HG02623 (cell line): ENCODE data around the gene CSF2RB.

Experiments
- ATAC-seq: cut with Tn5 transposase; IDR thresholded peaks from one replicate; pipeline ENCODE4 v1.9.1; 2021; ENCODE audit warnings: moderate library complexity; ENCODE audit not compliant: unreplicated experiment

The CSF2RB gene

DNA sequence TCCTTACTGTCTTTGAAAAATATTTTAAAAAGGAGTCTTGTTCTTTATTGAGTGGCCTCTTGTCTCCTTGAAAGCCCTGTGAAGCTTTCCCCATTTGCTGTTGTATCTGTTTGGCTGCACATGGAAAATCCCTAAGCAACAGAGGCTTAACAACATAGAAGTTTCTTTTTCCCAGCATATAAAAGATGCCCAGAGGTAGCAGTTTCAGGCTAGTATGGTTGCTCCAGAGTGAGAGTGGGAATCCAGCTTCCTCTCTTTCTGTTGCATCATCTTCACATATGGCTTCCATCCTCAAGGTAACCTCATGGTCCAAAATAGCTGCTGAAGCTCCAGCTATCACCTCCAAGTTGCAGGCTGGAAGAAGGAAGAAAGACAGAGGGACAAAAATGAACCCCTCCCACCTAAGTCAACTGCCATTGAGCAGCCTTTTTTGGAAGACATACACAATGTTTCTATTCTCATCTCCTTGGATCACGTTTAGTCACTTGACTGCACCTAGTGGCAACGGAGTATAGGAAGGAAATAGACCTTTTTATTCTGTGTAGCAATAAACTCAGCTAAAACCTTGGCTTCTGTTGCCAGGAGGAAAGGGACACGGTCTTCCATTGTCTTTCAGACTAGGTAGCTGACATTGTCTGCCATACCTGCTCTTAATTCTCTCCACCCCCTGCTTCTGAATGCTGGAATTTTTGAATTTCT, 5.3 kb downstream of the CSF2RB start:
- ATAC-seq, result no peak

DNA sequence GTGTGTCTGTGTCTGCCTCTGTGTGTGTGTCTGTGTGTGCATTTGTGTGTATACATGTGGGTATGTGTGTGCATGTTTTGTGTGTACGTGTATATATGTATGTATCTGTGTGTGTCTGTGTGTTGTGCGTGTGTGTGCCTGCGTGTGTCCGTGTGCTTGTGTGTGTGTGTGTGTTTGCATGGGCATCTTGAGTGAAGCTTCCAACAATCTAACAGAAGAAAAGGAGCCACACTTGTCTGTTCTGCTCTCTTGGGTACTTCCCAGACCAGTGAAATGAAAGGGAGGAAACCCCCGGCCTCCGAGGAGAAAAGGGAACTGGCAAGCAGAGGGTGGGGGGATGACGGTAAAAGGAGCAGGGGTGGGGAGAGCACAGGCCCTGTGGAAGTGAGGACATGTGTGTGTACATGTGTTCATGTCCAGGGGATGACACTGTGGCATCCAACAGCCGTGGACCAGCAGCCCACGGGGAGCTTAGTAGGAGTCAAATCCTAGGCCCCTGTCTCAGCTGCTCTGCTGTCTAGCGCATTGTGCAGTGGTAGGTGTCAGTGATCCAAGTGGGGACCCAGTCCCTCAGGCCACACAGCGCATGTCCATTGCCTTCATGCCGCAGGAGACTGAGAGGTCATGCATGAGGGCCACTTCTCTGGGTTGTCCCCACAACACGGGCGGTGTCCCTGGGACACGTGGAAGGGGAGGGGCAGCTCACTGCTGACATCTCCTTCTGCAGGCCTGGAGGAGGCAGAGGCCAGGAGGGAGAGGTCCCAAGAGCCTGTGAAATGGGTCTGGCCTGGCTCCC, 8.1 kb downstream of the CSF2RB start:
- ATAC-seq, result no peak

DNA sequence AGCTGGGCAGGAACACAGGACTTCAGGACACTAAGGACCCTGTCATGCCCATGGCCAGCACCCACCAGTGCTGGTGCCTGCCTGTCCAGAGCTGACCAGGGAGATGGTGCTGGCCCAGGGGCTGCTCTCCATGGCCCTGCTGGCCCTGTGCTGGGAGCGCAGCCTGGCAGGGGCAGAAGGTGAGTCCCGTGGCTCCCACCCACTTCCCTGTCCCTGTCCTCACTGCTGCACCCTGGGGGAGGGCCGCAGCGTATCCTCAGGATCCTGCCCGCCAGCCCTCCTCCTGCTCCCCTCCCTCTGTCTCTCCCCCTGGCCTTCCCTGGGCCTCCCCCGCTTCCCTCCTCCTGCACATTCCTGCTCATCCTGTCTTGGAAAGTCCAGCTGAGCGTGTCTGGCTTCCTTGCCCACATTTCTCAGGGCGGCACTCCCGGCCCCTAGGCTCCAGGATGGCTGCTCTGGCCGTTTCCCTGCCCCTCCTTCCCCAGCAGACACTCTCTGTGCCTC, 8.7 kb downstream of the CSF2RB start:
- ATAC-seq, result no peak

DNA sequence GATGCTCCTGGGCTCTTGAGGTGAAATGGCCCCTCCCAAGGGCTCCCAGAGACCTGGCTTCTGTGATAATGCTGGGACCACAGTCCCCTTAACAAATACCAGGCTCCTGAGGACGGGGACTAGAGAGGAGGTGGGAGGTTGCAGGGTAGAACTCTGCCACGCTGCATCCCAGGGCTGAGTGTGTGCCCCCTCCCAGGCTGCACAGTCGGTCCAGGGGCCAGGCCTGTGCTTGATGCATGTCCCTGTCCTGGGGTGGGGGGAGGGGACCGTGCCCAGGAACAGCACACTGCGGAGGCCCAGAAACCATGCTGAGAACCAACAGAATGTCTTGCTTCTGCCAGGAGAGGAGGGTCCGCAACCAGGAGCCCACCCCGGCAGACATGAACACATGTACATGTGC, 9.3 kb downstream of the CSF2RB start:
- ATAC-seq, result no peak

DNA sequence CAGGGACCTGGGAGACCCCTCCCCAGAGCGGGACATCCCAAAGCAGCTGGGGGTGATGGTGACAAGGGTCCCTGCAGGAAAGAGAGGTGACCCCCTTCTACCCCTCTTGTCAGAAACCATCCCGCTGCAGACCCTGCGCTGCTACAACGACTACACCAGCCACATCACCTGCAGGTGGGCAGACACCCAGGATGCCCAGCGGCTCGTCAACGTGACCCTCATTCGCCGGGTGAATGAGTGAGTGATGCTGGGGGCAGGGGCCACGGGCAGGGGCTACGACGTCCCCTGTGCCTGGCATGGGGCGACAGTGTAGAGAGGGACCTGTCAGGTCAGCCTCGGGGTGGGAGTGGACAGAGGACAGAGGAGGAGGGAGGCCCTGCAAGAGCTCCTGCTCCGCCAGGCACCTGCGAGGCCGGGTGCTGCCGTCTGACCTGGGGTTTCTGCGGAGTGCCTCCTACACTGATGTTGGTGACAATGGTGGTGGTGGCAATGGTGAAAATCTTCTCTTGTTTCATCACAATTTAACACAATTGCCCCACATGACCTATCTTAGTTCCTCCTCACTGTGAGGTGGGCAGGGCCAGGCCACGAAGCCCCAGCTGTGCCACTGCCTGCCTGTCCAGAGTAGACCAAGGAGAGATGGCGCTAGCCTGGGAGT, 9.8 kb downstream of the CSF2RB start:
- ATAC-seq, result no peak

DNA sequence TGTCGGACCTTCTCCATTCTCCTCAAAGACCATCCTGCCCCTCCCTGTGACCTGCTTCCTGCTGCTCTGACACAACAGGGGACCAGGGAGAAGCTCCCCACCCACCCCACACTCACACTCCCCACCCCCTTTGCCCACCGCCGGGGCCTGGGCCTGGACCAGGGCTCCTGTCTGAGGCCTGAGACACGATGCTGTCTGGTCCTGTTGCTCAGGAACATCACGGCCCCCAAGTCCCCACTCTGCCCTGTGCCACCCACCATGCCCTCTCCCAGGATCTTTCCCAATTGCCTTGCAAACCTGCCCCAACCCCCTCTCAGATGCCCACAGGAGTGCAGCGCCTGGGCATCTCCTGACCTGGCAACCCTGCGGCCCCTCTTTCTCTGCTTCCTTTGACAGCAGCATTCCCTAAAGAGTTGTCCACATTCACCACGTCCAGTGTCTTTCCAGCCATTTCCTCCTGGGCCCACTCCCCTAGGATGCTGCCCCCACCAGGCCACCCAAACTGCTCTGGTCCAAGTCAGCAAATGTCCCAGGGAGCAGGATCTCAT, 10.8 kb downstream of the CSF2RB start:
- ATAC-seq, result no peak

DNA sequence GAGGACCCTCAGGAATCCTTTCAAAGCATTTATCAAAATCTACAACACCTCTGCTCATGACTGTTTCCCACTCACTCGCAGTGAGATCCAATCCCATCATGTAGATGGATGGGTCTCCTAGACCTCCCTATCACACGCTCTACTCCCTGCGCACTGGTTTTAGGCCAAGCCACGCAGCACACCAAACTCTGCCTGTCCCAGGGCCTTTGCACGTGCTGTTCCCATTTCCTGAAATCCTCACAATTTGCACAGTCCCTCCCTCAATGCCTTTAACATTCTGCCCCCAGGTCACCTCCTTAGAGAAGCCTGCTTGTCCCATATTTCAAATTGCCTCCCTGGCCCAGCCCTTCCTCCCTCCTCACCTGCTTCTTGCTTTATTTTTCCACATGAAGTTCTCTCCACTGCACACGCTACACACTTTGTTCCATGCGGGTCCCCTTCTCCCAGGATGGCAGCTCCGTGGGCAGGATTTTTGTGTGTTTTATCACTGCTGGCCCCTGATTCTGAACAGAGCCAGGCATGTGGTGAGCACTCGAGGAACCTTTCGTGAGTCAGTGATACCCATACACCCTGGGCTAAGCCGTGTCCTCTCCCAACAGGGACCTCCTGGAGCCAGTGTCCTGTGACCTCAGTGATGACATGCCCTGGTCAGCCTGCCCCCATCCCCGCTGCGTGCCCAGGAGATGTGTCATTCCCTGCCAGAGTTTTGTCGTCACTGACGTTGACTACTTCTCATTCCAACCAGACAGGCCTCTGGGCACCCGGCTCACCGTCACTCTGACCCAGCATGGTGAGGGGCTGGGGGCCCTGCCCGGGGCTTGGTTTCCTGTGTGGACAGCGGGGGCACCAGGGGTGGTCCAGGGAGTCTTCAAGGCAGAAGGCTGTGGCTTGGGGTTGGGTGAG, 12.2 kb downstream of the CSF2RB start:
- no peak for ATAC-seq

DNA sequence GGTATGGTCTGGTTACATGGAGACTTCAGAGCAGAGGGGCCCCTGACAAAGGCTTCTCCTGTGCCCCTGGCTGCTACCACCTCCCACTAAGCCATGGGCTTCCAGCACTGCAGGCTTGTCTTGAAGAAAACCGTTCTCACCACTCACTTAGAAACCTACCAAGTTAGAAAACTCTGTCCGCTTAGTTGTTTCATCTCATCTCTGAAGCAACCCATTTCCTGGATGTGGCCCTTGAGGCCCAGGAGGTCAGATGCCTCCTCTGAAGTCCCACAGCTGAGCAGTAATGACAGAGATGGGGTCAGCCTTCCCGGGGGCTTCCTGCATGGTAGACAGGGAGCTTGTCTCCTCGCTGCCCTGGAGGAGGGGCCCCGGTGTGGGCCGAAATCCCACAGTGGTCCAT, 12.9 kb downstream of the CSF2RB start:
- ATAC-seq, result no peak

DNA sequence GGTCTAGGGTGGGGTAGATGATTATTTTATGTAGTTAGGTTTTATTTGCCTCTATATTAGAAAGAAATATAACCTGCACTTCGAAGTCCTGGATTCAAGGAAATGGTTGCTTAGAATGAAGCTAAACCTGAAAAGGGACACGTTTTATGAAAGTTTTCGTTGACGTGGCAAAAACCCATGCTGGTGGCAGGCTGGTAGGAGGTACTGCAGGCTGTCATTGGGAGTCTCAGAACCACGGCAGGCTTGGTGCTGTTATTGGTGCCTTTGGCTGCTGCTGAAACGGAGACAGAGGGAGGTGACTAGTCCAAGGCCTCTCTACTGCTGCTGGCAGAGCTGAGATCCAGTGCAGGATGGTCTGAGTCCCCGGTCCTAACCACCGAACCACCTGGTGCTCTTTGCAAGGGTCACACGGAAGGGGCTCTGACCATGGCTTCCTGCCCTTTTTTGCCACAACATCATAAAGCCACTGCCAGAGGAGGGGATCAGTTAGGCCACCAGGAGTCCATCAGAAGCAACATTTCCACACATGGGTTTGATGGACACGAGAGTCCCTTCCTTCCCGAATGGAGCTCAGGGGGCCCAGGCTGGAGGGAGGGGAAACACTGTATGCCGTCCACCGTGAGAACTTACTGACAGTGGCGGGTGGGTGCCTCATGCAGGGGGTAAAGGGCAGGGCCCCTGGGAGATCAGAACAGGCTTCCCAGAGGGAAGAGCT, 13.4 kb downstream of the CSF2RB start:
- no peak for ATAC-seq

DNA sequence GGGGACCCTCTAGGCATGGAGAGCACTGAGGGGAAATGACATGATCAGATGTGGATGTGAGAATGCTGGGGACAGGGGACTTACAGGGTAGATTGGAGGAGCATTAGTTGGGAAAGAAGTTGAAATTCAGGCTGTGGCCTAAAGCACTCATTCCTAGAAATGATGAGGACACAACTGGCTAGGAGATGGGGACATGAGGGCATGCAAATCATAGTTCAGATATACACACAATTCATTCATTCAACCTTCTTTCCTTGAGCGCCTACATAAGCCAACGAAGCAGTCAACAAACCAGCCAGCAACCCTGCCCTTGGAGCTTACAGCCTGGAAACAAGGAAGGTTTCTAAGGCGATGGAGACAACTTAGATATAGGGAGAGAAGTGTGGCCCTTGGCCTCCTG, 14.2 kb downstream of the CSF2RB start:
- ATAC-seq, result no peak

DNA sequence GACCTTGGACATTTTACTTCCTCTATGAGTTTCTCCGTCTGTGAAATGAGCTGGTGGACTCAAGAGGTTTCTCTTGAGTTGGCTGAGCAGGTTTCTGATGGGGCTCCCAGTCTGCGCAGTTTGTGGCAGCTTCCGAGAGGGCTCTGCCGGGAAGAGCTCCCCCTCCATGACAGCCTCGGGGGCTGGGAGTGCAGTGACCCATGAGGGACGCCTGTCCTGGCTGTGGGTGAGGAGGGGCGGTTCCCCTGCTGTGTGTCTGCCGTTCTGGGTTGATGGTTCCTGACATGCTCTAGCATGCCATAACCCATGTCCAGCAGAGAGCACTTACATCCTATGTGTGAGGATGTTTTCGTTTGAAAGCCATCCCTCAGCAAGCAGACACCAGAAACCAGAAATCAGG, 14.8 kb downstream of the CSF2RB start:
- ATAC-seq, result no peak

DNA sequence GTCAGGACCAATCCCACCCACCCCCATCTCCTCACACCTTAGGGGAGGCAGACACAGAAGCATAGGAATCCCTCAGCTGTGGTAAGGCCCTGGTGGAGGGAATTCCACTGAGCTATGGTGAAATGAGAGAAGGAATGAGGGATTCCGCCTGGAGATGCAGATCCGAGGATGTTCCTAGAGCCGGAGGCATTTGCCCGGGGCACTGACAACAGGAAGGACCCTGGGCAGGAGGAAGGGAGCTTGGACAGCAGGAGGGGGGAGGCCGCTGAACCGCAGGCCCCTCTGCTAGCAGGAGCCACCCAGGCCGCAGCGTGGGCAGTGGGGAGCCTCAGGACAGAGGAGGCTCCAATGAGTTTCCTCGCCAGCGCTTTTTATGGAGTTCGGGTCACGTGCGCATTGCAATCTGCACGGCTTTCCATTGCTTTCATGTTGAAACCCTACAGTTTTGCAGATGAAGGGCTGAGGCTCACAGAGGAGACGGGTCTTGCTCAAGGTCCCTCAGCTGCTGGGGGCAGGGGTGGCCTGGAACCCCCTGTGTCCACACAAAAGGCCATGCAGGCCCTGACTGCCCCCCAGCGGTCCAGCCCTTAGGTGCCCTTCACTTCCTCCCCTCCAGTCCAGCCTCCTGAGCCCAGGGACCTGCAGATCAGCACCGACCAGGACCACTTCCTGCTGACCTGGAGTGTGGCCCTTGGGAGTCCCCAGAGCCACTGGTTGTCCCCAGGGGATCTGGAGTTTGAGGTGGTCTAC, 15.5 kb downstream of the CSF2RB start:
- no peak for ATAC-seq

DNA sequence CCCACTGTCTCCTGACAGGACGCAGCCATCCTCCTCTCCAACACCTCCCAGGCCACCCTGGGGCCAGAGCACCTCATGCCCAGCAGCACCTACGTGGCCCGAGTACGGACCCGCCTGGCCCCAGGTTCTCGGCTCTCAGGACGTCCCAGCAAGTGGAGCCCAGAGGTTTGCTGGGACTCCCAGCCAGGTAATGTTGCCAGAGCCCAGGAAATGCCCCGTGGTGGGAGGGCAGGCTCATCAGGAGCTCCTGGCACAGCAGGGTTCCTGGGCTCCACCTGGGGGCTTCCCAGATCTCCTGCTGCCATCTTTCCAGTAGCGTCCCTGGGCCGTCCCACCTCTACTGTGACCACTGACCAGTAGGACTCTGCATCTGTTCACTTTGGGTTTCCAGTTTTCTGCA, 16.2 kb downstream of the CSF2RB start:
- no peak for ATAC-seq

DNA sequence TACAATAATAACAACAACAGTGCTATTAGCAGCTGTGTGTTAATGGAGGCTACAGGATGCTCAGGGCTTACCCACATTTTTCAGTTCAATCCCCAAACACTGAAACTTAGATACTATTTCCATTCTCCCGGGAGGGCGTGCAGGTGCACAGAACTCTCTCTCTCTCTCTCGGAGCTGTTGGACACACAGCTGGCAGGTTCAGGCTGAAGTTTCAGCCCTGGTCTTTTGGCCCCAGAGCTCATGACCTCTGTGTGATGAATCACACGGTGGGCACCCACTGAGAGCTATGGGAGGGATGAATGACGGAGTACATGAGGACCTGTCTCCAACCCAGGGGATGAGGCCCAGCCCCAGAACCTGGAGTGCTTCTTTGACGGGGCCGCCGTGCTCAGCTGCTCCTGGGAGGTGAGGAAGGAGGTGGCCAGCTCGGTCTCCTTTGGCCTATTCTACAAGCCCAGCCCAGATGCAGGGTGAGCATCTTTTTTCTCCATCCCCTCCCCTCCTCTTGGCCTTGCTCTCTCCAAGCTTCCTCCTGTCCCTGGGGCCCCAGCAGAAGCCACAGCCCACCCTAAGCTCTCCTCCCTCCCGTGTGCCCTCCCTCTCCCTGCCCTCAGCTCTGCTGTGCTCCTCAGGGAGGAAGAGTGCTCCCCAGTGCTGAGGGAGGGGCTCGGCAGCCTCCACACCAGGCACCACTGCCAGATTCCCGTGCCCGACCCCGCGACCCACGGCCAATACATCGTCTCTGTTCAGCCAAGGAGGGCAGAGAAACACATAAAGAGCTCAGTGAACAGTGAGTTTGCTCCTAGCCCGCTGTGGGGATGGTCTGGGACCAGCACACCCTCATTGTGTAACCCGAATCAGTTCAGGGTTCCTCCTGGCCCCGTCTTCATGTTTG, 16.9 kb downstream of the CSF2RB start:
- ATAC-seq, result no peak

DNA sequence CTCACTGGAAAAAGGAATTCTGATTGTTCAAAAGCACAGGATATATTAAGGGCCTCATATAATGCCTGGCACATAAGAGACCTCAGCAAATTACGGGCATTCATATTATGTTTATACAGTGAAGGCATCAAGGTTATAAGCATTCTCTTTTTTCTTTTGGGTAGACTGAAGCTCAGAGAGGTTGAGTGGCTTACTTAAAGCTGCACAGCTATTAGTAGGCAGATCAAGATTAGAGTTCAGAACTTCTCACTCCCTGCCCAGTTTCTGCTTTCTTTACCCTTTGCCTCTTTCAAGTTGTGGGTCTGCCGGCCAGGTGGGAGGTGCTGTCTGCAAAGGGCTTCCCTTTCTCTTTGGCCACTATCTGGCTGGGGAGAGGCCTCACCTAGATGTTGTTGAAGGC, 18.0 kb downstream of the CSF2RB start:
- ATAC-seq, result no peak

DNA sequence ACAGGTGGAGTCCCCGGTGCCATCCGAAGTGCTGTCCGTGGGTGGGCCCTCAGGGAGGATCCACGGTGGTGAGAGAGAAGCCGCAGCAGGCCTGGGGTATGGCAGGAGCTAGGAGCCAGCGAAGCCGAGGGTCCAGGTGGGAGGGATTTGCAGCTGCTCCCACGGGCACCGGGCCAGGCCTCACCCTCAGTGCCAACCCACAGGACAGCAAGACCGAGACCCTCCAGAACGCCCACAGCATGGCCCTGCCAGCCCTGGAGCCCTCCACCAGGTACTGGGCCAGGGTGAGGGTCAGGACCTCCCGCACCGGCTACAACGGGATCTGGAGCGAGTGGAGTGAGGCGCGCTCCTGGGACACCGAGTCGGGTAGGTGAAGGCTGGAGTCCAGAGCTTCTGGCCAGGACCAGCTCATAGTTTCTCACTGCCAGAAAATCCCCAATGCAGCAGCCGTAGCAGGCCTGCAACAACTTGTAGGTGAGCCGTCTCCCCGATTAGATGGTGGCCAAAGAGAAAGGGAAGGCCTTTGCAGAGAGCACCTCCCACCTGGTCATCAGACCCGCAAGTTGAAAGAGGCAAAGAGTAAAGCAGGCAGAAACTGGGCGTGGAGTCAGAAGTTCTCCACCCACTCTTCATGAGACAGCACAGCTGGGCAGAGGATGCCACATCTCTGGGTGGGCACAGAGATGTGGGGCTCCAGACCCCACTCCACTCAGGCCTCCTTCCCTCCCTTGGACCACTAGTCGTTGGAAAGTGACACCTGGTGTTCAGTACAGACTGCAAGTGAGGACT, 20.4 kb downstream of the CSF2RB start:
- ATAC-seq, result no peak
